NCI-H226 (cell line): Measurements from ENCODE around the gene ASL.
A peak's percentile ranks its signal among the peaks of the same experiment; 100 is the strongest.
"Not testable (repeated sequence)": the region's sequence is repeated elsewhere in the genome, so short reads cannot be mapped to it uniquely, and the experiment has no call there.

ENCODE experiments used
- DNase-seq: peaks from one replicate; pipeline ENCODE4 v3.0.0-alpha.2; 2015

Gene ASL

DNA sequence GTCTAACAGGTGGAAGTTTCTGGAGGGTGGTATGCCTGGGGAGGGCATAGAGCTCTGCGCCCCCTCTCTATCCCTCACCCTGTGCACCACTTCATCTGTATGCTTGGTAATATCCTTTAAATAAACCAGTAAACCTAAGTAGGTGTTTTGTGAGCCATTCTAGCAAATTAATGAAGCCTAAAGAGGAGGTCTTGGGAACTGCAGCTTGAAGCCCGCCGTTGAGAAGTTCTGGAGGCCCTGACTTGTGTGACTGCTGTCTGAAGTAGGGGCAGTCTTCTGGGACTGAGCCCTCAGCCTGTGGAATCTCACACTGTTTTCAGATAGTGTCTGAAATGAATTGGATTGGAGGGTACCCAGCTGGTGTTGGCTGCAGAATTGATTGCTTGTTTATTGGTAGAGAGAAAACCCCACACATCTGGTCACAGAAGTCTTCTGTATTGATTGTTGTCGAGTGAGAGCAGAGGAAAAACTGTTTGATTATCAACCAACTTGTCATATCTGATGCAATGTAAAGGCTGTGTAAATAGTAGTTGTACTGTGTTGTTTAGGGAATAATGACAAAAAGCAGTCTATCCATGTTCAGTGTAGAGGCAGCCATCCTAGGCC is 43.7 kb downstream of the ASL start:
- no peak for DNase-seq

DNA sequence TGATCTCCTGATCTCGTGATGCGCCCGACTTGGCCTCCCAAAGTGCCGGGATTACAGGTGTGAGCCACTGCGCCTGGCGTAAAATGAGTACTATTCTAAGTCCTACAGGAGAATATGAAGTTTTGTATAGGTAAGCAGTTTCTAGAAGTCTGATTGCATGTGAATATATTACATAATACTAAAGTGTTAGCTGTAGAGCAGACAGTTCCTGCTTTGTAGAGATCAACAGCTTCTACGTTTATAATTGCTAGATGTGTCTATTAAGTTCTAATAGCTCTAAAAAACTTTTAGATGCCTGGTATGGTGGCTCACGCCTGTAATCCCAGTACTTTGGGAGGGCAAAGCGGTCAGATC is 47.5 kb downstream of the ASL start:
- no peak for DNase-seq

DNA sequence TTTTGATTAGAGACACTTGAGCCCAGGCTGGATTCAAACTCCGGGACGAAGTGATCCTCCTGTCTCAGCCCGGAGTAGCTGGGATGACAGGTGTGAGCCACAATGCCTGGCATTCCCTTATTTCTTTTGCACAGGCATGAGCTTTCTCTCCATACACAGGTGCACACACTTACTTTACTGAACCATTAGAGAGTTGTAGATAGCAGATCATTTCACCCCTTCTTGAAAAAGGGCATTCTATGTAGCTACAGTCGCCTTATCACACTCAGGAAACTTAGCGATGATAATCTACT is 48.9 kb downstream of the ASL start:
- not testable (repeated sequence) for DNase-seq

DNA sequence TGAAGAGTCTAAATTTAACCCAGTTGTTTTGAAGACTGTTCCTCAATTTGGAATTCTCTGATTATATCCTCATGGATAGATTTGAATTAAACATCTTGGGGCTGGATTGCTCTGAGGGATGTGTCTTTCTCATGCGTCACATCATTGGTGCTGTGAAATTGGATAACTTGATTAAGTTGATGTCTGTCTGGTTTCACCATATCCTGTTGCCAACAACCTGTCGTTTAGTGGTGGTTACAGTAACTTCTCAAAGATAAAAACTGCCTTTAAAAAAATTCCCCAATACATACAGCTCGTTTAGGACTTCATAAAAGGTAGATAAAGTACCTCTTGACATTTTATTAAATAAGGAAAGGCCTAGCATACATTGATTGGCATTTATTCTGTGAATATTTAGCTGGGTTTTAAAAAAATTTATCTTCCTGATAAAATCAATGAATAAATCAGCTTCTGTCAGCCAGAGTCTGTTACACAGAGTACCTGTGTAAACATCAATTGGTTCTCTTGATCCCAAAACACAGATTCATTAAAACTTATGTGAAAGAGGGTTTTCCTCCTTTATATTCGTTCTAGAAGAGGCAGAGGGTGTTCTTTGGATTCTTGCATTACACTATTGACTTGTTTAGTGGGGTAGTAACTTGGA is 49.6 kb downstream of the ASL start:
- DNase-seq: no peak

DNA sequence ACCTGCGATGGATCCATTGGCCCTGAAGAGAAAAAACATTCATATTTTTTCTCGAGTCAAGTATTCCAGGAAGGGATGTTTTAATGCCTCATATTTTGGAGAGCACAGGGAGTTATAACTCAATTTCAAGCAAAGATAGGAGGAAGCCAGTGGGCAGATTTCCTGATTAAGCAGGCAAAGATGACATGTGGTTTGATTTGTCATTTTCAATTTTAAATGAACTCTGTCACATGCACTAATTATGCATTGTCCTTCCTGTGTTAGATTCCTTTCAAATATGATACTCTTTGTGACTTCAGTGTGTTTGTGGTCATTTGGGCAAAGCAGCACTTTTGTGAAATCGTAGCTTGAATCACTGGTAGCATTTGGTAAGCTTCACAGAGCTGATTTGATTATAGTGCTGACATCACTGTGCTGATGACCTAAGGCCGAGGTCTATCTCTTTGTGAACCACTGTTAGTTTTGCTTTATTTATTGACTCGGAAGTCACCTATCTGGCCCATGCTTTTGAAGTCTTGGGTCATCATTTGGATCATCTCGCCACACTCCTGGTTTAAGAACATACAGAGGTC is 50.2 kb downstream of the ASL start:
- not testable (repeated sequence) for DNase-seq

DNA sequence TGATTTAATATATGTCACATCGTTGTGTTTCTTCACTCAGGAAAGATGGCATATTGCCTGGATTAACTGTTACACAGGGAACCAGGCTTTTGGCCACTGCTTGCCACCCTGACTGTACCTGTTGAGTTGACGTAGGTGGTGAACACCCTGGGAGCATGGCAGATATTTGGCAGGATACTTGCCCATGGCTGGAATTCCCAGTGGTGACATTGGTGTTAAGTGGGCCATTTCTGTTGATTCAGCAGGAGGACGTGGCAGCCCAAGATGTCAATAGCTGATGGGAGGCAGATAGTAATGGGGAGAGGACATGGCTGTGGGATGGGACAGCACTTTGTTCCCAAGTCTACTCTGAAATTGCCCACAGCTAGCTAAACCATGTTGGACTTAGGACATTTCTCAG is 51.6 kb downstream of the ASL start:
- not testable (repeated sequence) for DNase-seq

DNA sequence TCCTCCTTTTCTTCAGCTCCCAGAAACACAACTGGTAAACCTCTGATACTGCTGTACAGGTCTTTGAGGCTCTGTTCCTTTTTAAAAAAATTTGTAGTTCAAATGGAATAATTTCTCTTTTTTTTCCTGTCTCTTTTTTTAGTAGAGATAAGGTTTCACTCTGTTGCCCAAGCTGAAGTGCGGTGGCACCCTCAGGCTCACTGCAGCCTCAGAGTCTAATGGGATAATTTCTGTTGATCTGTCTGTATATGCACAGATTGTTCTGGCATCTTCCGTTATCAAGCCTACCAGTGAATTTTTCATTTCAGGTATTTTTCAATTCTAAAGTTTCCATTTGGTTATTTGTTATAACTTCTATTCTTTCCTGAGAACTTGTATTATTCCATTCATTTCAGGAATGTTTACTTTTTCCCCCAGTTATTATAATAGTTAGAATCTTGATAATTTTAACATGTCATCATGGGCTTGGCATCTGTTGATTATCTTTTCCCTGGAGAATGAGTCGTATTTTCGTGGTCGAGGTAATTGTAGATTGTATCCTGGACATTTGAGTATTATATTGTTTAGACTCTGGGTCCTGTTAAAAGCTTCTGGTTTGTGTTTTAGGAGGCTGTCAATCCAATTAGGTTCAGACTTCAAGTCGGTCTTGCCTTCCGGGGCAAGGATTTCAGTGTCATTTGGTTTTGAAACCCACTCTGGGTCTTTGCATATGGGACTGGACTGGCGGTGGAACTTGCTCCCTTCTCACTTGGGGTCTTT is 63.6 kb downstream of the ASL start:
- peak; percentile 7 for DNase-seq

DNA sequence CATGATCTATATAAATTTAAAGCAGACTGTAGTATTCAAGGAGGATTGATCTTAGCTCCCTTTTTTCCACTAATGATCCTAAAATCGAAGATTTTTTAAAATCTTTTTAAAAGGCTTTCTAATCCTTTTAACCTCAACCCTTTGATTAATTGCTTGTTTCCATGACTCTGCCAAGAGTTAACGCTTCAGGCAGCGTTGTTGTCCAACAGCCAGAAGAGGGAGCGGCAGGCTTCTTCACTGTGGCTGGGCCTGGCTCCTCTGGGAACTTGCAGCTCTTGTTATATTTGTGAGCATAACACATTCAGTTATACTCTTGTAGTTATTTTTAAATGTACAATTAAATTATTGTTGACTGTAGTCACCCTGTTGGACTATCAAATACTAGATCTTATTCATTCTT is 65.3 kb downstream of the ASL start:
- DNase-seq: peak; percentile 43

DNA sequence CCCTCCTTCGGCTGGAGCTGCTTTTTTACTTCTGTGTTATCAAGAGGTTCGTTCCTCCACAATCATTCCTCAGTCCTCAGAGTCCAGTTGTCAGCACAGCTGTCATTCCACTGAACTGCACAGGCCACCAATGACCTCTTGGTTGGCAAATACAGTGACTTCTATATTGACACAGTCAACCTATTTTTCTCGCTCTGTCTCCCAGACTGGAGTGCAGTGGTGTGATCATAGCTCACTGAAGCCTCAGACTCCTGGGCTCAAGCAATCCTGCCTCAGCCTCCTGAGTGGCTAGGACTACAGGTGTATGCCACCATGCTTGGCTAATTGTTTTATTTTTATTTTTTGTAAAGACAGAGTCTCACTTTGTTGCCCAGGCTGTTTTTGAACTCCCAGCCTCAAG is 66.7 kb downstream of the ASL start:
- DNase-seq: no peak

DNA sequence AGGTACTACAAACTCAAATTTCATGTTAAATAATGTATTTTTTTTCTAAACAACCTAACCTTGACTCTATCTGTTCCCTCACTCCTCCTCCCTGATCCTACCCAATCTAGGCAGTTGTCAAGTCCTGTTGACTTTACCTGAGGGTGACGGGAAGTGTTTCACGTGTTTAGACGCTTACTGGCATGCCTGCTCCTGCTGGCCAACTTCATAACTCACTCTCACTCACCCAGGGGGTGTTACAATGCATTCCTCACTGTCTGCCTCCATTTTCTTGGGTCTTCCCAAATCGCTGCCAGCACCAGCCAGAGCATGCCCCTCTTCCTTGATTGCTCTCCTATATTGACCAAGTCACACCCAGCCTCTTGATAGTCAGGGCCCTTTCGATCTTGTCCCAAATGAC is 67.4 kb downstream of the ASL start:
- DNase-seq: no peak
